MM.1S (cell line): ENCODE data around the gene S100Z.

Experiments used
- CTCF ChIP-seq: fragments of 300-600 bp; sonication (generic); IDR thresholded peaks from 2 replicates; pipeline ENCODE4 v1.5.1; 2016; ENCODE audit warnings: antibody characterized with exemption, low read length, mixed read lengths
- EZH2 ChIP-seq: fragments of 300-600 bp; sonication (generic); optimal IDR thresholded peaks from 2 replicates; pipeline ENCODE3; 2017; ENCODE audit warnings: low read depth, mild to moderate bottlenecking, antibody characterized with exemption, low read length, mixed read lengths
- EZH2phosphoT487 ChIP-seq: fragments of 300-600 bp; sonication (generic); IDR thresholded peaks from 2 replicates; pipeline ENCODE4 v1.6.1; 2018; ENCODE audit warnings: antibody characterized with exemption, low read length

- TF ChIP-seq EZH2phosphoT487 (no peak), CTCF (no peak), EZH2 (no peak)
Measured at GRCh38 chr5:76852772-76853171, 3.0 kb downstream of the S100Z start.
